ENCODE data around the gene B3GNT9. TPM values are rescaled to one million over a fixed set of nuclear protein-coding genes. Genes with fewer than 3 reads are reported as not detected.

The B3GNT9 gene
- 11.5 and 13.8 TPM in 2 replicates for total RNA-seq (2021)
- Bru-seq, nascent RNA = percentile 54 among the genes with signal in this experiment
- percentile 72 among the genes with signal in this experiment for BruChase-seq, experiment 1, labeled RNA remaining after a 2-hour chase
- BruChase-seq, experiment 2, labeled RNA remaining after a 6-hour chase = percentile 80 among the genes with signal in this experiment
- long read RNA-seq, transcript B3GNT9-201 (2 exons, 2,917 nt) = major isoform, 20 of 32 reads
- long read RNA-seq, partial matches to known transcripts = 0 of 32 reads
- long read RNA-seq, other reads (novel, unspliced or antisense) = 12 of 32 reads

DNA sequence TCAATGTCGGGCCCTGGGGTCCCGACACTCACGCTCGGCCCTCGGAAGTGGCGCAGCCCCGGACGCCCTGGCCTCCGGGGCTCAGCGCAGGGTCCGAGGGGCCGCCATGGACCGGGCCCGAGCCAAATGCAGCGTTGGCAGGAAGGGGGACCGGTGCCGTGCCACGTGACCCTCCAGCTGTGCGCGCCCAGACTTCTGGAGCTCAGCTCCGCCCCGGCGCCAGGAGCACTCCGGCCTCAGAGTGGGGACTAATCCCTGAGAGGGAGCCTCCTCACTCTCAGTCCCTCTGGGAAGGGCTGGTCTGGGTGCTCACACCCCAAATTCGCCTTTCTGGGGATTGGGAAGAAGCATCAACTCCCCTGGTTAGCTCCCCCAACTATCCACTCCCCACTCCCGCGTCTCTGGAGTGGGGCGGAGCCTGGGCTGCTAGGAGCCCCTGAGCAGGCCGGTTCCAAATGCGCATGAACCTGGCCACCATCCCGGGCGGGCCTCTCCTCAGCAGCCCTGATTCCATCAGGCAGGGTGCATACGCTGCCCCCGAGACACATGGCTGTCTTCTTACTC is at the start of gene B3GNT9:
TSS of gene B3GNT9 (minus strand) at position 166 of the 564 bp plus-strand sequence. CDS start 513 bp downstream, outside the sequence.
- Histone ChIP-seq H3K4me3 (ENCODE audit: low read depth, low read length, poor library complexity, severe bottlenecking) (peak within 1 kb of the TSS; percentile 83), H3K27ac (ENCODE audit: low read depth, low read length, poor library complexity, severe bottlenecking) (peak within 1 kb of the TSS; percentile 81), H3K27me3 (replicated peaks; ENCODE audit: insufficient read depth, low read depth, low read length, poor library complexity) (no peaks in the 10 kb centered on the region), H3K9me3 (ENCODE audit: low read depth, low read length, poor library complexity, severe bottlenecking) (no peaks in the 10 kb centered on the region), H3K4me1 (ENCODE audit: insufficient read depth, low read length, poor library complexity, severe bottlenecking) (peaks cover 13% of the 10 kb centered on the region), H3K36me3 (ENCODE audit: insufficient read depth, low read length, poor library complexity, severe bottlenecking) (peaks cover 30% of the 10 kb centered on the region)
- DNase-seq (ENCODE audit: low spot score) = peak; percentile 88
- no TSS peak for BruUV-seq (replicated peaks)
- no peak for TF ChIP-seq CTCF (conservative IDR thresholded peaks at IDR 0.05; ENCODE audit: low read depth, low read length)
- no peak for TF ChIP-seq EZH2 (IDR thresholded peaks at IDR 0.05; ENCODE audit: borderline replicate concordance, low read depth, low read length, poor library complexity, severe bottlenecking)
- ChIA-PET CTCF (interaction anchor here (0.5 to 1.8 kb wide), 3 partner anchors 133 to 242 kb away, joined by 3 to 6 read pairs (median 3); no protein-coding TSS in a partner anchor), POLR2A (ENCODE audit: low non-redundant PET) (no interaction called here)
- intact Hi-C loops (cut with micrococcal nuclease; ENCODE audit: unreplicated experiment) = loop anchor here (2.0 to 10.0 kb wide), 3 partner anchors 136 to 256 kb away; no protein-coding TSS in a partner anchor

DNA sequence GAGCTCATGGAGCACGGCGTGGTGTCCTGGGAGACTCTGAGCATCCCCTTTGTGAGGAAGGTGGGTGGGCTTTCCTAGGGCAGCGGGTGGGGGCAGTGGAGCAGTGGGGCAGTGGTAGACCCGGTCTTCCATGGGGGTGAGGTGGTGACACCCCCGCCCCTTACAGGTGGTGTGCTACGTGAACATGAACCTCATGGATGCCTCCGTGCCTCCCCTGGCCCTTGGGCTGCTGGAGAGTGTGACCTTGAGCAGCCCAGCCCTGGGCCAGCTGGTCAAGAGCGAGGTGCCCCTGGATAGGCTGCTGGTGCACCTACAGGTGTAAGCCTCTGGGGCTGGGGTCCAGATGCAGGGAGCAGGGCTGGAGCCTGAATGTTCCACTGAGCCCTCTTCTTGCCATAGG is 49.7 kb upstream of the B3GNT9 start:
- no peak for DNase-seq (ENCODE audit: low spot score)
- ChIA-PET CTCF (interaction anchor here (0.6 to 0.7 kb wide), 2 partner anchors 44 to 254 kb away, joined by 3 to 8 read pairs; no protein-coding TSS in a partner anchor), POLR2A (ENCODE audit: low non-redundant PET) (no interaction called here)
- no peak for TF ChIP-seq EZH2 (IDR thresholded peaks at IDR 0.05; ENCODE audit: borderline replicate concordance, low read depth, low read length, poor library complexity, severe bottlenecking)
- no peak for TF ChIP-seq CTCF (conservative IDR thresholded peaks at IDR 0.05; ENCODE audit: low read depth, low read length)
- no TSS peak for BruUV-seq (replicated peaks)
- intact Hi-C loops (cut with micrococcal nuclease; ENCODE audit: unreplicated experiment) = no loop called here
- H3K36me3 ChIP-seq (ENCODE audit: insufficient read depth, low read length, poor library complexity, severe bottlenecking) = peaks cover 48% of the 10 kb centered on the region
- H3K27ac ChIP-seq (ENCODE audit: low read depth, low read length, poor library complexity, severe bottlenecking) = no peak overlapping the region
- no peaks in the 10 kb centered on the region for H3K27me3 ChIP-seq (replicated peaks; ENCODE audit: insufficient read depth, low read depth, low read length, poor library complexity)
- H3K4me1 ChIP-seq (ENCODE audit: insufficient read depth, low read length, poor library complexity, severe bottlenecking) = no peaks in the 10 kb centered on the region
- H3K9me3 ChIP-seq (ENCODE audit: low read depth, low read length, poor library complexity, severe bottlenecking) = no peaks in the 10 kb centered on the region
- no peak overlapping the region for H3K4me3 ChIP-seq (ENCODE audit: low read depth, low read length, poor library complexity, severe bottlenecking)

GRCh38 chr16:67199808-67200198 is 49.0 kb upstream of the B3GNT9 start:
- POLR2A ChIA-PET (ENCODE audit: low non-redundant PET) = no interaction called here
- intact Hi-C loops (cut with micrococcal nuclease; ENCODE audit: unreplicated experiment) = no loop called here
- CTCF ChIA-PET = interaction anchor here (0.7 kb wide), 1 partner anchor 45 kb away, joined by 8 read pairs; no protein-coding TSS in a partner anchor
- Histone ChIP-seq H3K4me1 (ENCODE audit: insufficient read depth, low read length, poor library complexity, severe bottlenecking) (no peaks in the 10 kb centered on the region), H3K27me3 (replicated peaks; ENCODE audit: insufficient read depth, low read depth, low read length, poor library complexity) (no peaks in the 10 kb centered on the region), H3K9me3 (ENCODE audit: low read depth, low read length, poor library complexity, severe bottlenecking) (no peaks in the 10 kb centered on the region), H3K36me3 (ENCODE audit: insufficient read depth, low read length, poor library complexity, severe bottlenecking) (peaks cover 55% of the 10 kb centered on the region), H3K4me3 (ENCODE audit: low read depth, low read length, poor library complexity, severe bottlenecking) (no peak overlapping the region), H3K27ac (ENCODE audit: low read depth, low read length, poor library complexity, severe bottlenecking) (no peak overlapping the region)
- BruUV-seq (replicated peaks) = no TSS peak
- DNase-seq (ENCODE audit: low spot score) = no peak
- TF ChIP-seq EZH2 (IDR thresholded peaks at IDR 0.05; ENCODE audit: borderline replicate concordance, low read depth, low read length, poor library complexity, severe bottlenecking) = no peak
- no peak for TF ChIP-seq CTCF (conservative IDR thresholded peaks at IDR 0.05; ENCODE audit: low read depth, low read length)

Data from A673 (cell line).